Calu3 (cell line): ENCODE data around the gene CYP46A1. TPM values are rescaled to one million over a fixed set of nuclear protein-coding genes. Genes with fewer than 3 reads are reported as not detected.

Source experiments
- BruUV-seq: library from RNA; stranded (reverse); fragments of 400-500 nt; replicated peaks from 2 replicates; lab custom pipeline; 2021; lab: Mats Ljungman, UMichigan
- CTCF ChIA-PET: fragments of 300-600 bp; sonication (Branson Sonifier 250); formaldehyde crosslinking; loops from one replicate; lab custom pipeline; 2022; ENCODE audit warnings: antibody characterized with exemption; lab: Charles Lee
- DNase-seq: peaks from one replicate; pipeline ENCODE4 v3.0.0; 2022
- H3K27ac Mint-ChIP-seq: one replicate; pipeline ENCODE4 v1.8.0; 2022; ENCODE audit warnings: mixed read lengths; ENCODE audit not compliant: unreplicated experiment
- H3K27me3 Mint-ChIP-seq: one replicate; pipeline ENCODE4 v1.8.0; 2022; ENCODE audit warnings: mixed read lengths; ENCODE audit not compliant: unreplicated experiment
- H3K36me3 Mint-ChIP-seq: one replicate; pipeline ENCODE4 v1.8.0; 2022; ENCODE audit warnings: mild to moderate bottlenecking, moderate library complexity, mixed read lengths; ENCODE audit not compliant: insufficient read depth, unreplicated experiment
- H3K4me1 Mint-ChIP-seq: one replicate; pipeline ENCODE4 v1.8.0; 2022; ENCODE audit warnings: mild to moderate bottlenecking, low read depth, mixed read lengths; ENCODE audit not compliant: unreplicated experiment
- H3K4me3 Mint-ChIP-seq: one replicate; pipeline ENCODE4 v1.8.0; 2022; ENCODE audit warnings: mild to moderate bottlenecking, low read depth, moderate library complexity, mixed read lengths; ENCODE audit not compliant: unreplicated experiment
- H3K9me3 Mint-ChIP-seq: one replicate; pipeline ENCODE4 v1.8.0; 2022; ENCODE audit warnings: low read depth, mixed read lengths; ENCODE audit not compliant: unreplicated experiment
- intact Hi-C: fragments of 100-400 bp; cut with micrococcal nuclease; formaldehyde crosslinking; loops from one replicate; pipeline ENCODE4 v1.10.0; 2022; ENCODE audit not compliant: unreplicated experiment
- total RNA-seq: library from RNA; stranded (reverse); gene quantifications from 2 replicates; pipeline ENCODE4 v1.2.3, GENCODE V29; 2022
- TF ChIP-seq, protein P1 (sequence below): fragments of 200-600 bp; IDR thresholded peaks from one replicate; pipeline ENCODE4 v1.8.0; 2022; ENCODE audit warnings: antibody characterized with exemption; ENCODE audit not compliant: unreplicated experiment

The CYP46A1 gene
- total RNA-seq, 1 experiment from 2014 or later = not detected

DNA sequence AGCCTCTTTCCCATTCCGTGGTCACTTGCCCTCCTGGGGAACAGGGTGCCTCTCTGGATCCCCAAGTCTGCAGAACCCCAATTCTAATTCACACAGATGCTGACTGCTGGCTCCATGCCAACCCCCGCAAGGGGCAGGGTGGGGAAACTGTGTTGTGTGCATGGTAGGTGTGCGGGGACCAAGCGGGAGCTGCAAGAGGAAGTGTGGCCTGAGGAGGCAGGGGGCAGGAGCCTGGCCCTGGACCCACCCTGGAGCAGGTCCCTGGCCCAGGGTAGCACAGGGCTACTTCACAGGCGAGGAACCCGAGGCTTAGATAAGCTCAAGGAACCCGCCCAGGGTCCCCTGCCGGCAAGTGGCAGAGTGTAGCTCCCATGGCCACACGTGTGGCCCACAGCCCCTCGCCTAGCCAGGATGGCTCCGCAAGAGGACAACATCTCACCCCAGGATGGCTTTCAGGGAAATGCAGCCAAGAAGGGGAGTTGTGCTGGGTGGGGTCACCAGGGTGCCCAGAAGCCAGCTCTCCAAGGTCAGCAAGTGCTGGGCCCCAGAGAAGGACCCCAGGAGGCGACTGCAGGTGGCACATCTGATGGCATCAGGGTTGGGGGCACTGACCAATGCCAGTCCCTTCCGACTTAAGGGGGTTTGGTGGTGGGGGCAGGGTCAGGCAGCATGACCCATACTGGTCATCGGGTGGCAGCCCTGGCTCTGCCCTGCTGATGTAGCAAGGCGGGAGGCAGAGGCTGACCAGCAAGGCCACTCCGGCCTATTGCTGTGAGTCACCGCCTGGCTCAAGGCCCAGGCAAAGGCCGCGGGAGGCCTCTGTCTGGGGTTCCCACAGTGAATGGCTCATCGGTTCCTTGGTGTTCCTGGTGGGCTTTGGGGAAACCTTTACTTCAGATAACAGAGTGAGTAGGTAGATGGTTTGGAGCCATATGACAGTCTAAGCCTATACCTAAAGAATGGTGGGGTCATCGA is 71.8 kb downstream of the CYP46A1 start:
- Mint-ChIP-seq H3K4me1 (peaks cover 59% of the 10 kb centered on the region), H3K4me3 (no peak overlapping the region), H3K27me3 (no peaks in the 10 kb centered on the region), H3K27ac (peak overlapping the region; percentile 8), H3K9me3 (no peaks in the 10 kb centered on the region), H3K36me3 (peaks cover 7% of the 10 kb centered on the region)
- no TSS peak for BruUV-seq
- intact Hi-C loops = no loop called here
- DNase-seq = peak; percentile 83
- CTCF ChIA-PET = interaction anchor here (0.9 to 1.0 kb wide), 2 partner anchors 16 to 18 kb away, joined by 3 read pairs; no protein-coding TSS in a partner anchor
- TF ChIP-seq, protein P1, sequence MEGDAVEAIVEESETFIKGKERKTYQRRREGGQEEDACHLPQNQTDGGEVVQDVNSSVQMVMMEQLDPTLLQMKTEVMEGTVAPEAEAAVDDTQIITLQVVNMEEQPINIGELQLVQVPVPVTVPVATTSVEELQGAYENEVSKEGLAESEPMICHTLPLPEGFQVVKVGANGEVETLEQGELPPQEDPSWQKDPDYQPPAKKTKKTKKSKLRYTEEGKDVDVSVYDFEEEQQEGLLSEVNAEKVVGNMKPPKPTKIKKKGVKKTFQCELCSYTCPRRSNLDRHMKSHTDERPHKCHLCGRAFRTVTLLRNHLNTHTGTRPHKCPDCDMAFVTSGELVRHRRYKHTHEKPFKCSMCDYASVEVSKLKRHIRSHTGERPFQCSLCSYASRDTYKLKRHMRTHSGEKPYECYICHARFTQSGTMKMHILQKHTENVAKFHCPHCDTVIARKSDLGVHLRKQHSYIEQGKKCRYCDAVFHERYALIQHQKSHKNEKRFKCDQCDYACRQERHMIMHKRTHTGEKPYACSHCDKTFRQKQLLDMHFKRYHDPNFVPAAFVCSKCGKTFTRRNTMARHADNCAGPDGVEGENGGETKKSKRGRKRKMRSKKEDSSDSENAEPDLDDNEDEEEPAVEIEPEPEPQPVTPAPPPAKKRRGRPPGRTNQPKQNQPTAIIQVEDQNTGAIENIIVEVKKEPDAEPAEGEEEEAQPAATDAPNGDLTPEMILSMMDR = no peak

DNA sequence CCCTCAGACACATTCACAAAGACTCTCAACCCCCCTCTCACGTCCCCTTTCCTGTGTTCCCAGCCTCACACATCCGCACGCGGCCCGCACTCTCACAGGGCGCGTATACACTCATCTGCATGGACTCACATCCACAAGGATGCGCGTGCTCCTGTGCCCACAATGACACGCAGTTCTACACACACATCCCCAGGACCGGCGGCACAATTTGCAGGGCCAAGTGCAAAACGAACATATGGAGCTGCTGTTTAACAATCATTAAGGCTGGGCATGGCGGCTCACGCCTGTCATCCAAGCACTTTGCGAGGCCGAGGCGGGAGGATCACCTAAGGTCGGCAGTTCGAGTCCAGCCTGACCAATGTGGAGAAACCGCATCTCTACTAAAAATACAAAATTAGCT is 72.7 kb downstream of the CYP46A1 start:
- H3K4me3 Mint-ChIP-seq = peak overlapping the region; percentile 19
- no peak for DNase-seq
- intact Hi-C loops = no loop called here
- H3K36me3 Mint-ChIP-seq = peaks cover 7% of the 10 kb centered on the region
- no TSS peak for BruUV-seq
- no peak overlapping the region for H3K27ac Mint-ChIP-seq
- no peaks in the 10 kb centered on the region for H3K9me3 Mint-ChIP-seq
- H3K4me1 Mint-ChIP-seq = peaks cover 50% of the 10 kb centered on the region
- CTCF ChIA-PET = no interaction called here
- TF ChIP-seq, protein P1 = no peak
- no peaks in the 10 kb centered on the region for H3K27me3 Mint-ChIP-seq

- Mint-ChIP-seq H3K27me3 (no peaks in the 10 kb centered on the region), H3K36me3 (peaks cover 7% of the 10 kb centered on the region), H3K4me3 (no peak overlapping the region), H3K27ac (no peak overlapping the region), H3K9me3 (no peaks in the 10 kb centered on the region), H3K4me1 (peaks cover 43% of the 10 kb centered on the region)
- TF ChIP-seq, protein P1 = no peak
- no TSS peak for BruUV-seq
- intact Hi-C loops = no loop called here
- CTCF ChIA-PET = interaction anchor here (0.6 to 1.5 kb wide), 2 partner anchors 10 to 88 kb away, joined by 3 to 4 read pairs; no protein-coding TSS in a partner anchor
- DNase-seq = no peak
Observed at GRCh38 chr14:99757331-99758070, 73.4 kb downstream of the CYP46A1 start.

DNA sequence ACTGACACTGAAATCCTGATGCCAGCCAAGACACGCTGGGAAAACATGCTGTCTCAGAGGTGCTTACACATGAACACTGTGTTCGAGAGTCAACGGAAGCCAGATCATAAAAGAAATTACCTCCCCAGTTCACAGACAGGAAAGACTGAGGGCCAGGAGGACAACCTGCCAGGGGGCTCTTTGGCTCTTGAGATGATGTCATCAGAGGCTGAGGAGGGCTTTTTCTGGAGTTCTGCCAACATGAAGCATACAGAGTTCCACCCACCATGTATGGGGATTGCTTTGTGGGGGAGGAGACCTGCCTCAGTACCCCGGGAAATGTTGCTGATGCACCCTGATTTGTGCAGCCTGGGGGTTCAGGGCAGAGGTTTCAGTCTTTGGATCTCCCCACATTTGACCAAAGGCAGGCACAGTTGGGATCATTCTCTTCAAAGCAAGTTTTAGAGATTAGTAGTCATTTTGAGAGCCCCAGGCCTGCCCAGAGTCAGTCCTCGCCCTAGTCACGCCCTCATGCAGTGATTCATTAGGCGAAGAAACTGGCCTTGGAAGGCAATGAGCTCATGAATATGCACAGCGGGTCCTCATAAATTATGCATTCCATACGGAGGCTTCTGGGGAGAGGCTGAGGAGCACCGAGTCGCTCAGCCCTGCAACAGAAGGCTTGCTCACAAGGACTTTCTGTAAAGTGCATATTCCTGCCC is 74.2 kb downstream of the CYP46A1 start:
- Mint-ChIP-seq H3K4me1 (peaks cover 35% of the 10 kb centered on the region), H3K27me3 (no peaks in the 10 kb centered on the region), H3K4me3 (no peak overlapping the region), H3K9me3 (no peaks in the 10 kb centered on the region), H3K27ac (no peak overlapping the region), H3K36me3 (peaks cover 6% of the 10 kb centered on the region)
- TF ChIP-seq, protein P1 = no peak
- CTCF ChIA-PET = interaction anchor here (1.0 to 1.5 kb wide), 2 partner anchors 11 to 28 kb away, joined by 4 to 5 read pairs; no protein-coding TSS in a partner anchor
- no TSS peak for BruUV-seq
- intact Hi-C loops = no loop called here
- DNase-seq = no peak
